Karpas-422 (cell line): ENCODE measurements around the gene COL4A2. TPM values are rescaled to one million over a fixed set of nuclear protein-coding genes. Genes with fewer than 3 reads are reported as not detected.
A peak's percentile ranks its signal among the peaks of the same experiment; 100 is the strongest.

ENCODE experiments used
- DNase-seq: peaks from one replicate; pipeline ENCODE4 v3.0.0-alpha.2; 2015
- H2AFZ ChIP-seq: fragments of 200-600 bp; sonication (generic); 2 replicates; pipeline ENCODE4 v1.6.1; 2014; ENCODE audit warnings: antibody characterized with exemption, low read length, mixed read lengths
- H3K27ac ChIP-seq: fragments of 200-600 bp; sonication (generic); 2 replicates; pipeline ENCODE4 v1.5.1; 2014; ENCODE audit warnings: mild to moderate bottlenecking, low read length, moderate library complexity
- H3K27me3 ChIP-seq: fragments of 200-600 bp; sonication (generic); 2 replicates; pipeline ENCODE4 v1.6.1; 2014; ENCODE audit warnings: low read length, mixed read lengths
- H3K36me3 ChIP-seq: fragments of 200-600 bp; sonication (generic); 2 replicates; pipeline ENCODE4 v1.6.1; 2014; ENCODE audit warnings: low read length, mixed read lengths; ENCODE audit not compliant: insufficient read depth
- H3K4me1 ChIP-seq: fragments of 200-600 bp; sonication (generic); 2 replicates; pipeline ENCODE4 v1.6.1; 2014; ENCODE audit warnings: mild to moderate bottlenecking, low read length, mixed read lengths
- H3K4me2 ChIP-seq: fragments of 200-600 bp; sonication (generic); 2 replicates; pipeline ENCODE4 v1.6.1; 2014; ENCODE audit warnings: low read length, low read depth, mild to moderate bottlenecking; ENCODE audit not compliant: poor library complexity, severe bottlenecking
- H3K4me3 ChIP-seq: fragments of 200-600 bp; sonication (generic); 2 replicates; pipeline ENCODE4 v1.5.1; 2014; ENCODE audit warnings: mild to moderate bottlenecking, antibody characterized with exemption, low read length, mixed read lengths
- H3K79me2 ChIP-seq: fragments of 200-600 bp; sonication (generic); 2 replicates; pipeline ENCODE4 v1.6.1; 2014; ENCODE audit warnings: mild to moderate bottlenecking, low read length, mixed read lengths
- H3K9ac ChIP-seq: fragments of 200-600 bp; sonication (generic); 2 replicates; pipeline ENCODE4 v1.6.0; 2014; ENCODE audit warnings: low read length
- H3K9me2 ChIP-seq: fragments of 200-600 bp; sonication (generic), shearing (Covaris generic); replicated peaks from 2 replicates; pipeline ENCODE4 v1.6.0; 2014; ENCODE audit warnings: mild to moderate bottlenecking, low read length, moderate library complexity; ENCODE audit not compliant: insufficient read depth
- H3K9me3 ChIP-seq: fragments of 300-700, 200-600 bp; sonication (generic); 2 replicates; pipeline ENCODE4 v1.6.1; 2014; ENCODE audit warnings: low read length, mixed read lengths
- H4K20me1 ChIP-seq: fragments of 200-600 bp; sonication (generic); 2 replicates; pipeline ENCODE4 v1.6.1; 2014; ENCODE audit warnings: mild to moderate bottlenecking, antibody characterized with exemption, low read length, low read depth; ENCODE audit not compliant: insufficient read depth
- total RNA-seq: library from RNA; depleted of rRNA; stranded (reverse); fragments of >200 nt; shearing (Covaris generic); gene quantifications from 2 replicates; pipeline ENCODE4 v1.2.3, GENCODE V29; 2014; ENCODE audit warnings: low replicate concordance

COL4A2 gene
- total RNA-seq, 1 experiment from 2014 or later = not detected

DNA sequence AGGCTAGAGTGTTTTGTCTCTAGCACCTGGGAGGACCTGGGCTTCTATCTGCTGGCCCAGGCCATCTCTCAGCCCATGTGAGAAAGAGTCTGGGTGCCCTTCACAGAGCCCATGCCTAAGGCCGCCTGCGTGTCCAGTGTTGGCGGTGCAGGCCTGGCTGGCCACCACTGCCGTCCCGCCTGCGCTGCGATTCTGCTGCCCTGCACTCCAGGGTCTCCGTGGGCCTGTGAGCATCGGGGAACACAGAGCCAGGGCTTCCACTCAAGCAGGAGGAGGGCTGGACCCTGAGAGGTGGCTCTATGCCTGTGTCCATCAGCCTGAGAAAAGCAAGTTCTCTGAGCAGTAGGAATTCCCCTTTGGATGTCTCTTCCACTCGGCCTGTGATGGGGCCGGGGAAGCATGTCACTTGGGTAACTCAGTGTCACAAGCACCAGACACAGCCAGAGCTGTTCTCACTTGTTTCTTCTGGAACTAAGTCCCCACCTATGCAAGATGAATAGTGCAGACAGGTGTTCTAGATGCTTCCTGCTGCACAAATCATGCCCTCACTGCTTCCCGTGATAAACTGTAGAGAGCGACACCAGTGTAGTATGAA lies 160.5 kb downstream of the COL4A2 start:
- Histone ChIP-seq H3K27ac (no peak overlapping the region), H3K79me2 (no peaks in the 10 kb centered on the region), H2AFZ (no peak overlapping the region), H3K4me3 (no peak overlapping the region), H3K4me1 (peaks cover 19% of the 10 kb centered on the region), H3K27me3 (no peaks in the 10 kb centered on the region), H3K9me3 (no peaks in the 10 kb centered on the region), H4K20me1 (peaks cover 14% of the 10 kb centered on the region; the same call in 1 of the 2 replicates), H3K9me2 (no peaks in the 10 kb centered on the region), H3K36me3 (no peaks in the 10 kb centered on the region), H3K4me2 (no peak overlapping the region), H3K9ac (no peak overlapping the region)
- DNase-seq = no peak

DNA sequence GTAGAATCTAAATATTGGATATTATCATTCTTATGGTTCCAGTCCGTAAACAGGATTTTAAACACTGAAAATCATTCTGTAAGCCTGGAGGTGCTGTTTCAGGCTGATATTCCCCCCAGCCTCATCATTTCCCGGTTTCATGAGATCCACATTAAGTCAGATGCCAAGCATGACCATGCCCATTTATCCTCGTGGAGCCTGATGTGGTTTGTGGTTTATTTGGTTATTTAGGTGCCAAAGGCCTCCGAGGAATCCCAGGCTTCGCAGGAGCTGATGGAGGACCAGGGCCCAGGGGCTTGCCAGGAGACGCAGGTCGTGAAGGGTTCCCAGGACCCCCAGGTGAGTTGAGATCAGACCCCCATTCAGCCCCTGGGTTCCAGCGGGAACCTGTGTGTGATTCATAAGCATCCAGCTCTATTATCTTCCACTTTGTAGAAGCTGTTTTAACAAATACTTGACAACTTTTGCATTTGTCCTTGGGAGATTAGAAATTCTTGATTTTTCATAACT lies 162.0 kb downstream of the COL4A2 start:
- H3K4me1 ChIP-seq = peaks cover 25% of the 10 kb centered on the region

DNA sequence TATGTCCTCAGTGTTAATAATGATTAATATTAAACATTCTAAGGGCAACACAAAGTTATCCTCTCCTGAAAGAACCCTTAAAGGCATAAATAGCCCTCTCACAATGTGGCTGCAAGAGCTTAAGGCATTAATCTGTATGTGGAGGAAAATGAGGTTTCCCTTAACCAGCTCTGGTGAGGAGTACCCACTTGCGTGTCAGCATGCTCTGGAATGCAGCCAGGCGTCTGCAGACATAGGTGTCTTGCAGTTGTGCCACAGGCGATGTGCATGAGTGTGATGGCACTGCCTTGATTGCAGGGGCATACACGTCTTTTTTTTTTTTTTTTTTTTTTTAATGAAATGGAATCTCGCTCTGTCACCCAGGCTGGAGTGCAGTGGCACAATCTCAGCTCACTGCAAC lies 162.5 kb downstream of the COL4A2 start:
- Histone ChIP-seq H3K79me2 (no peaks in the 10 kb centered on the region), H4K20me1 (peaks cover 14% of the 10 kb centered on the region; the same call in 1 of the 2 replicates)

More for the DNA sequence above, 162.0 kb downstream of the COL4A2 start:
- DNase-seq = no peak
- H3K4me2 ChIP-seq = no peak overlapping the region
- no peak overlapping the region for H3K4me3 ChIP-seq
- no peak overlapping the region for H3K27ac ChIP-seq
- no peaks in the 10 kb centered on the region for H3K27me3 ChIP-seq
- H3K9me2 ChIP-seq = no peaks in the 10 kb centered on the region
- no peaks in the 10 kb centered on the region for H3K36me3 ChIP-seq
- no peaks in the 10 kb centered on the region for H3K9me3 ChIP-seq
- H4K20me1 ChIP-seq = peaks cover 14% of the 10 kb centered on the region; the same call in 1 of the 2 replicates
- no peak overlapping the region for H2AFZ ChIP-seq
- H3K9ac ChIP-seq = no peak overlapping the region
- H3K79me2 ChIP-seq = no peaks in the 10 kb centered on the region

DNA sequence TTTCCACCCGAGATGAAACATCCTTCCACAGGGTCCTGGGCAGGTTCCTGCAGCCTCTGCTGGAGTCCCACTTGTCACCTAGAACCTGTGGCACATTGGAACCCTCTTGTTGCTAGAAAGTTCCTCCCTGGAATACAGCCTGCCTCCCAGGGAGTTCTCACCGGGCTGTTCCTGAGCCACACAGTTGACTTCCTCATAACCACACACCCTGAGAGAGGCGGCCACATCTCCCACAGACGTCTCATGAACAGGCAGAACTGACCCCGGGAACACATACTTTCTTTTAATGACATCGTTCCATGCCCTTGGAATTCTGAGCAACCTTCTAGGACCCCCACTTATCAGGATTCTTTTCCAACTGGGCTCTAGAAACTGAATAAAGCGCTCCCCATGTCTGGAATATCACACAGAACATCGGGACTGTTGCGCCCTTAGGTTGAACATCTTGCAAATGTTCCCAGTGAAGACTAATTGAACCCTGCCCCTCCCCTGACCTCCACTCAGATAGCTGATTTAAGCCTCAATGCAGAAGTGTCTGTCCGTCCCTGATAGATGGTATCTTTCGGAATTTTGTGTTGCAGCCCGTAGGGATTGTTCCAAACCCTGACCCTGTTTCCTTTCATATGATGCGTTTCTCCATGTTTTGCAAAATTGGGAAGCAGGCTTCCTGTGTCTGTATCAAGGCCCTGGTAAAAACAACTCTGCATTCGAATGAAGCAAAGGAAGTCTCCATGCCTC lies 163.4 kb downstream of the COL4A2 start:
- Histone ChIP-seq H3K27me3 (no peaks in the 10 kb centered on the region), H3K4me2 (no peak overlapping the region), H3K9me3 (no peaks in the 10 kb centered on the region), H3K79me2 (no peaks in the 10 kb centered on the region), H3K9ac (no peak overlapping the region), H4K20me1 (peaks cover 14% of the 10 kb centered on the region; the same call in 1 of the 2 replicates), H3K4me3 (no peak overlapping the region), H3K9me2 (no peaks in the 10 kb centered on the region), H3K27ac (no peak overlapping the region), H3K36me3 (no peaks in the 10 kb centered on the region), H3K4me1 (peaks cover 25% of the 10 kb centered on the region), H2AFZ (no peak overlapping the region)
- no peak for DNase-seq

More for the DNA sequence above, 162.5 kb downstream of the COL4A2 start:
- Histone ChIP-seq H3K9ac (no peak overlapping the region), H3K4me2 (no peak overlapping the region), H3K36me3 (no peaks in the 10 kb centered on the region), H3K27me3 (no peaks in the 10 kb centered on the region), H3K4me3 (no peak overlapping the region), H3K9me3 (no peaks in the 10 kb centered on the region), H3K9me2 (no peaks in the 10 kb centered on the region), H3K4me1 (peaks cover 25% of the 10 kb centered on the region), H2AFZ (no peak overlapping the region), H3K27ac (no peak overlapping the region)
- DNase-seq = no peak

DNA sequence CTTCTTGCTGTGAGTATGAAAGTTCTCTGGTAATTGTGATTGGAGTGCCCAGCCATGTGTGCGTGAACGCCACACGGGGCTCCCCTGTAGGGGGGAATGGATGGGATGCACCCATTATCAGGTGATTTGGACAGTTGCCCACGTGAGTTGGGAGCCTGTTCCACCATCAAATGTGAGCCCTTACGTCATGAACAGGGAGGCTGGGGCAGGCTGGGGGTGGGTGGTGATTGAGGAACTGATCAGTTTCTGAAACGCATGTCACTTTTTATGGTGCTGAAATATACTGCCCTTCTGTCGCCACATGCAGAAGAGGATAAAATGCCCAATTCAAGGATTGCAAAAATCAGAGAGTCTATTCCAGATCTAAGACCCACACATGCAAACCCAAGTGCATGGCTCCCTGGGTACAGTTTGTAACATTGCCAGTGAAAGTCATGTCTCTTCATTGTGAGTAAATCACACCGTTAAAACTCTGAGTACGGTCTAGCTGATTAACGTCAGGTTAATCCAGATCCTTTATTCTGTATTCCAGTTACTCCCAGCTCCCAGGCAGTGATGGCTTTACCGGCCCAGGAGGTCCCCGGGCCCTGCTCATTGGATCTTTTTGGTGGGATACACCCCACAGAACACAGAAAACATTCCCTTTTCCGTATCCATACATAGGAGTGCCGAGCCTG lies 164.2 kb downstream of the COL4A2 start:
- Histone ChIP-seq H4K20me1 (peaks cover 14% of the 10 kb centered on the region; the same call in 1 of the 2 replicates), H3K4me1 (peaks cover 25% of the 10 kb centered on the region), H3K9ac (no peak overlapping the region; the same call in 1 of the 2 replicates), H3K79me2 (no peaks in the 10 kb centered on the region), H2AFZ (no peak overlapping the region), H3K9me3 (no peaks in the 10 kb centered on the region), H3K27ac (no peak overlapping the region), H3K4me2 (peak overlapping the region; percentile 54), H3K27me3 (no peaks in the 10 kb centered on the region), H3K36me3 (no peaks in the 10 kb centered on the region), H3K9me2 (no peaks in the 10 kb centered on the region), H3K4me3 (peak overlapping the region; percentile 34; the same call in 1 of the 2 replicates)
- DNase-seq = peak; percentile 57

DNA sequence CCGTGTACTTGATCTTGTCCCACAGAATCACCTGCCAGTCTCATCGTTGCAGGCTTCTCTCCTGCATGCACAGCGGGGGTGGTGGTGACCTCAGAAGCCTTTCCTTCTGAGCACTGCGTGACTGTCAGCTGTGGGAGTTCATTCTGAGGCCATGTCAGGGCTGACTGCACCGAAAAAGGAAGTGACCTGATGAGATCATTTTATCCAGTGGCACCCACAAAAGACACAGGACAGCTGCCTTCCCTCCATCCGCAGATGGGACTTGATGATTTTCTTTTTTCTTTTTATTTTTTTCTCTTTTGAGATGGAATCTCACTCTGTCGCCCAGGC lies 164.7 kb downstream of the COL4A2 start:
- Histone ChIP-seq H3K9me3 (no peaks in the 10 kb centered on the region), H3K27ac (no peak overlapping the region), H3K36me3 (no peaks in the 10 kb centered on the region), H3K79me2 (no peaks in the 10 kb centered on the region), H3K4me2 (peak overlapping the region; percentile 54), H3K4me3 (peak overlapping the region; percentile 34; the same call in 1 of the 2 replicates), H3K4me1 (peaks cover 25% of the 10 kb centered on the region), H2AFZ (no peak overlapping the region), H4K20me1 (peaks cover 14% of the 10 kb centered on the region; the same call in 1 of the 2 replicates), H3K27me3 (no peaks in the 10 kb centered on the region), H3K9ac (no peak overlapping the region), H3K9me2 (no peaks in the 10 kb centered on the region)
- peak; percentile 94 for DNase-seq

DNA sequence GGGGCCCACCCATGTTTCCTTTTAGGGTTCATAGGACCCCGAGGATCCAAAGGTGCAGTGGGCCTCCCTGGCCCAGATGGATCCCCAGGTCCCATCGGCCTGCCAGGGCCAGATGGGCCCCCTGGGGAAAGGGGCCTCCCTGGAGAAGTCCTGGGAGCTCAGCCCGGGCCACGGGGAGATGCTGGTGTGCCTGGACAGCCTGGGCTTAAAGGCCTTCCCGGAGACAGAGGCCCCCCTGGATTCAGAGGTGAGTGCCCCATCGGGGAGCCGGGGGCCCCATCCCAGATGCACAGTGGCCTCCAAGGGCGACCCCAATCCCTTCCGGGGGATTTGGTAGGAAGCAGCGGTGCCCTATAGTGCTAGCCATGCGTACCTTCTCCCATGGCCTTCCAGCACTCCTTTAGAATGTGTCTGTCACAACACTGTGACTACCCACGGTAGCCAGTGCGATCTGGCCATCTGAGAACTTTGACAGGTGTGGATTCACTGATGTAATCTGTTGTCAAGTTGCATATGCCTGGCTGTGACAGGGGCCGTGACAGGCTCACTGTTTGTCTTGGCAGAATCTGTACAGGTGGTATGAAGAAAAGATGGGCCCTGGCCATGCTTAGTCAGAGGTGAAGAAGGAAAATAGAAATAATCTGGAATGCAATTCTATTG lies 165.9 kb downstream of the COL4A2 start:
- H3K4me3 ChIP-seq = no peak overlapping the region
- H3K36me3 ChIP-seq = no peaks in the 10 kb centered on the region
- H4K20me1 ChIP-seq = peaks cover 10% of the 10 kb centered on the region; the same call in 1 of the 2 replicates
- H3K9me2 ChIP-seq = no peaks in the 10 kb centered on the region
- peaks cover 25% of the 10 kb centered on the region for H3K4me1 ChIP-seq
- no peak overlapping the region for H2AFZ ChIP-seq
- no peak overlapping the region for H3K27ac ChIP-seq
- no peak for DNase-seq
- no peak overlapping the region for H3K9ac ChIP-seq
- no peaks in the 10 kb centered on the region for H3K9me3 ChIP-seq
- H3K27me3 ChIP-seq = no peaks in the 10 kb centered on the region
- H3K4me2 ChIP-seq = no peak overlapping the region
- no peaks in the 10 kb centered on the region for H3K79me2 ChIP-seq
